Mesenchymal stem cell (in vitro differentiated cells and primary cell): ENCODE data around the gene SYT2.
"Not testable (repeated sequence)": the region's sequence is repeated elsewhere in the genome, so short reads cannot be mapped to it uniquely, and the experiment has no call there.

Experiments
- DNase-seq: peaks from one replicate; pipeline ENCODE4 v3.0.0-alpha.2; 2013
- H2AFZ ChIP-seq: one replicate; pipeline ENCODE4 v1.6.1; 2013; ENCODE audit warnings: low read depth, mild to moderate bottlenecking, control low read depth, inconsistent platforms, low read length, moderate library complexity
- H2AK5ac ChIP-seq: 2 replicates; pipeline ENCODE4 v1.6.1; 2013; ENCODE audit warnings: low read length, moderate library complexity, mild to moderate bottlenecking, inconsistent platforms; ENCODE audit not compliant: severe bottlenecking
- H2BK120ac ChIP-seq: one replicate; pipeline ENCODE4 v1.6.1; 2013; ENCODE audit warnings: low read depth, mild to moderate bottlenecking, inconsistent platforms, low read length, moderate library complexity
- H2BK12ac ChIP-seq, 2 experiments: one replicate each; pipeline ENCODE4 v1.6.1; 2013; ENCODE audit warnings: inconsistent platforms in 2 of 2, low read length in 2 of 2, mild to moderate bottlenecking in 2 of 2, moderate library complexity in 2 of 2, control low read depth in 1 of 2
- H2BK15ac ChIP-seq: one replicate; pipeline ENCODE4 v1.6.1; 2013; ENCODE audit warnings: mild to moderate bottlenecking, low read depth, inconsistent platforms; ENCODE audit not compliant: poor library complexity, severe bottlenecking
- H2BK5ac ChIP-seq: 2 replicates; pipeline ENCODE4 v1.6.1; 2013; ENCODE audit warnings: low read depth, mild to moderate bottlenecking, low read length, control low read depth, inconsistent platforms; ENCODE audit not compliant: poor library complexity, severe bottlenecking
- H3K14ac ChIP-seq, 2 experiments: one replicate each; pipeline ENCODE4 v1.6.1; 2013; ENCODE audit warnings: inconsistent platforms in 2 of 2, low read length in 2 of 2, control low read depth in 1 of 2, mild to moderate bottlenecking in 1 of 2, moderate library complexity in 1 of 2
- H3K18ac ChIP-seq, 2 experiments: one replicate each; pipeline ENCODE4 v1.6.1; 2013; ENCODE audit warnings: inconsistent platforms in 2 of 2, low read length in 2 of 2, control low read depth in 1 of 2, low read depth in 1 of 2, mild to moderate bottlenecking in 1 of 2
- H3K23ac ChIP-seq, 2 experiments: one replicate each; pipeline ENCODE4 v1.6.1; 2013; ENCODE audit warnings: inconsistent platforms in 2 of 2, low read length in 2 of 2, mild to moderate bottlenecking in 2 of 2, moderate library complexity in 2 of 2, control low read depth in 1 of 2
- H3K27ac ChIP-seq: 2 replicates; pipeline ENCODE4 v1.5.1; 2013; ENCODE audit warnings: mild to moderate bottlenecking, moderate library complexity, low read length, control low read depth, inconsistent platforms; ENCODE audit not compliant: poor library complexity, severe bottlenecking
- H3K27me3 ChIP-seq, 2 experiments: 2 replicates each; pipeline versions ENCODE4 v1.6.1 to v1.7.0; 2013; ENCODE audit warnings: low read length in 2 of 2, mild to moderate bottlenecking in 2 of 2, moderate library complexity in 2 of 2, control low read depth in 1 of 2, inconsistent platforms in 1 of 2; ENCODE audit not compliant: control insufficient read depth in 1 of 2, insufficient read depth in 1 of 2
- H3K36me3 ChIP-seq, 2 experiments: 2 replicates each; pipeline versions ENCODE4 v1.6.1 to v1.7.0; 2013; ENCODE audit warnings: low read length in 2 of 2, control low read depth in 1 of 2, inconsistent platforms in 1 of 2, low read depth in 1 of 2, mild to moderate bottlenecking in 1 of 2; ENCODE audit not compliant: insufficient read depth in 2 of 2, control insufficient read depth in 1 of 2
- H3K4ac ChIP-seq, 2 experiments: one replicate each; pipeline ENCODE4 v1.6.1; 2013; ENCODE audit warnings: inconsistent platforms in 2 of 2, low read length in 2 of 2, mild to moderate bottlenecking in 2 of 2, moderate library complexity in 2 of 2, control low read depth in 1 of 2, low read depth in 1 of 2
- H3K4me1 ChIP-seq: 2 replicates; pipeline ENCODE4 v1.6.1; 2013; ENCODE audit warnings: low read depth, low read length, control low read depth; ENCODE audit not compliant: control insufficient read depth, insufficient read depth
- H3K4me2 ChIP-seq: 2 replicates; pipeline ENCODE4 v1.6.1; 2013; ENCODE audit warnings: low read length, mild to moderate bottlenecking, inconsistent platforms; ENCODE audit not compliant: poor library complexity, severe bottlenecking
- H3K4me3 ChIP-seq, 2 experiments: 2 replicates each; pipeline versions ENCODE4 v1.5.1 to v1.7.0; 2013; ENCODE audit warnings: low read length in 2 of 2, mild to moderate bottlenecking in 2 of 2, control low read depth in 1 of 2, low read depth in 1 of 2; ENCODE audit not compliant: insufficient read depth in 1 of 2
- H3K79me1 ChIP-seq: replicated peaks from 2 replicates; pipeline ENCODE4 v1.6.1; 2013; ENCODE audit warnings: mild to moderate bottlenecking, control low read depth, low read length, inconsistent platforms; ENCODE audit not compliant: poor library complexity, severe bottlenecking
- H3K9ac ChIP-seq: 2 replicates; pipeline ENCODE4 v1.7.0; 2013; ENCODE audit warnings: mild to moderate bottlenecking, low read length, moderate library complexity
- H3K9me3 ChIP-seq: 2 replicates; pipeline ENCODE4 v1.7.0; 2013; ENCODE audit warnings: mild to moderate bottlenecking, low read length; ENCODE audit not compliant: control insufficient read depth
- H4K8ac ChIP-seq: one replicate; pipeline ENCODE4 v1.6.1; 2013; ENCODE audit warnings: inconsistent platforms, mild to moderate bottlenecking, low read length, moderate library complexity
- H4K91ac ChIP-seq: one replicate; pipeline ENCODE4 v1.6.1; 2013; ENCODE audit warnings: mild to moderate bottlenecking, low read length, inconsistent platforms
- WGBS: methylation state at CpG from one replicate; pipeline ENCODE4 v1.1.7; 2013; ENCODE audit warnings: mixed read lengths; 5-methylcytosine and 5-hydroxymethylcytosine counted together

The SYT2 gene

DNA sequence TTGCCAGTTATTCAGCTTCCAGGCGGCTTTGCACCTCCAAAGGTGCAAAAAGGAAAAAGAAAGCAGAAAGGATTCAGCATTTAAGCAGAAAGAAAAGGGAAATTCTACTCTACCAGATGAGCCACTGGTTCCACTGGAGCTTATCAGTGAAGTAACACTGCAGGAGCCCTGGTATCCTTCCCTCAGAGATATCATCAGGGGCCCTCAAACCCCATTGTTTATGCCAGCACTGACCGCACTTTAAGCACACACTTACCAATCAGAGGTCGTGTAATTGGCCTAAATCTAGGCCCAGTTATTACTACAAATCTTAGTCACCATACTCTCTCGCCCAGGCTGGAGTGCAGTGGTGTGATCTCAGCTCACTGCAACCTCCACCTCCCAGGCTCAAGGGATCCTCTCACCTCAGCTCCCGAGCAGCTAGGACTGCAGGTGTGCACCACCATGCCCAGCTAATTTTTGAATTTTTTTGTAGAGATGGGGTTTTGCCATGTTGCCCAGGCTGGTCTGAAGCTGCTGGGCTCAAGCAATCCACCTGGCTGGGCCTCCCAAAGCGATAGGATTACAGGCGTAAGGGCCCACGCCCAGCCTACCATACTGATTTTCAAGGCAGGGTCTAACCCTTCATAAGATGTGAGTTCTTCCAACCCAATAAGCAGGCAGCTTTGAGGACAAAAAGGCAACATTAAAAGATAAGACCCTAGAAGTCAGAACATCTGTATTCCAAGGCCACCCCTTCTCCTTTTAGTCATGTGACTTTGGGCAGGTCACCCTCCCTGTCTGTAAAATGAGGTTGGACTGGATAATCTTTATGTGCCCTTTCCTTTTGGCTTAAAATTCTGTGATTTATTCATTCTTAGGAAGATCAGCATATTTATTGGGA, 125.3 kb downstream of the SYT2 start:
- H3K27ac ChIP-seq: no peak overlapping the region
- H3K9me3 ChIP-seq: no peaks in the 10 kb centered on the region
- H3K36me3 ChIP-seq: peaks cover 0 to 23% of the 10 kb centered on the region in 2 experiments
- H3K23ac ChIP-seq: no peak overlapping the region
- no peak overlapping the region for H3K4me3 ChIP-seq
- peak overlapping the region in 1 of 2 experiments; percentile 49 for H3K18ac ChIP-seq
- WGBS: 64% methylated on average over 8 of the region's 8 CpGs
- H2BK12ac ChIP-seq: peak overlapping the region in 1 of 2 experiments; percentile 56
- H4K8ac ChIP-seq: no peak overlapping the region
- H4K91ac ChIP-seq: no peak overlapping the region
- H3K9ac ChIP-seq: no peak overlapping the region
- H3K4me2 ChIP-seq: no peak overlapping the region
- H3K4ac ChIP-seq: no peak overlapping the region
- H2BK5ac ChIP-seq: no peak overlapping the region
- DNase-seq: peak; percentile 82
- H3K14ac ChIP-seq: no peak overlapping the region
- H3K79me1 ChIP-seq: no peaks in the 10 kb centered on the region
- H3K27me3 ChIP-seq: no peaks in the 10 kb centered on the region
- H2BK15ac ChIP-seq: no peak overlapping the region
- no peak overlapping the region for H2BK120ac ChIP-seq
- H2AK5ac ChIP-seq: no peak overlapping the region
- no peak overlapping the region for H2AFZ ChIP-seq
- peaks cover 15% of the 10 kb centered on the region for H3K4me1 ChIP-seq

DNA sequence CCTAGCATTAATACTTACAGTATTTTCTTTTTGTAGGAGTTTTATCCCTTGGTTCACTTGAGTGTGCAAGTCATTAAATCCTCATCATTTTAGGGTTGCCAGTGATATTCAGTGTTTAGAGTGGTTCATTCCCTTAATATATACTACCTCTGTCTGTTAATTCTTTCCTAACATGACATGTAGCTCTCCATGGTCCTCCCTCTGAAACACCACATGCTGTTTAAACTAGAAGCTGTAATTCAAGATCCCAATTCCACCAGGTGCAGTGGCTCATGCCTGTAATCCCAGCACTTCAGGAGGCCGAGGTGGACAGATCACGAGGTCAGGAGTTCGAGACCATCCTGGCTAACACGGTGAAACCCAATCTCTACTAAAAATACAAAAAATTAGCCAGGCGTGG, 127.9 kb downstream of the SYT2 start:
- H2AK5ac ChIP-seq: not testable (repeated sequence)

DNA sequence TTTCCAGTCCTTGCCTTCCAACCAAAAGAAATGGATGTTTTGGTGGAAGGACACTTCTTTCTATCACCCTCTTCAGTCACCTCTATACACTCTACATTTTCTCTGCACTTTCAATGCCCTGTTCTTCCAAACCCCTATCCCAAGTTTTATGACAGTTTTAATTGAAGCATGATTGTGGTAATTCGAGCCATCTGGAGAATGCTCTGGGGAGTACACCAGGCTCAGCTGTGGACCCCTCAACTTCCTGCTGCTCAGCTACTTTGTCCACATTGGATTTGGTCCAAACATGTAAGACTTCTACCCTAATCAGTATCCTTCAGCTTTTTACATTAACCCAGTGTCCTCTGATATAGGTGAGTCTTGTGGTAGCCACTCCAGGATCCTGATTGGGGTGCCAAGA, 129.6 kb downstream of the SYT2 start:
- no peaks in the 10 kb centered on the region for H3K79me1 ChIP-seq
- H3K18ac ChIP-seq: no peak overlapping the region
- H3K23ac ChIP-seq: no peak overlapping the region
- H3K4me1 ChIP-seq: peaks cover 2% of the 10 kb centered on the region
- H3K14ac ChIP-seq: no peak overlapping the region
- H2BK5ac ChIP-seq: no peak overlapping the region
- H4K8ac ChIP-seq: no peak overlapping the region
- H2BK120ac ChIP-seq: no peak overlapping the region
- peaks cover 0 to 23% of the 10 kb centered on the region in 2 experiments for H3K36me3 ChIP-seq
- no peak for DNase-seq
- 100% methylated on average over 1 of the region's 1 CpG for WGBS
- no peak overlapping the region for H3K4me2 ChIP-seq
- H3K27me3 ChIP-seq: no peaks in the 10 kb centered on the region
- no peak overlapping the region for H2AK5ac ChIP-seq
- H2BK15ac ChIP-seq: no peak overlapping the region
- no peak overlapping the region for H3K4ac ChIP-seq
- no peak overlapping the region for H3K27ac ChIP-seq
- H4K91ac ChIP-seq: no peak overlapping the region
- peak overlapping the region in 1 of 2 experiments; percentile 62 for H2BK12ac ChIP-seq
- H3K9ac ChIP-seq: peak overlapping the region; percentile 47
- H2AFZ ChIP-seq: no peak overlapping the region
- H3K4me3 ChIP-seq: peak overlapping the region in 1 of 2 experiments; percentile 42
- no peaks in the 10 kb centered on the region for H3K9me3 ChIP-seq

More for the DNA sequence above, 127.9 kb downstream of the SYT2 start:
- H3K27ac ChIP-seq, H3K27me3 ChIP-seq, H3K4me2 ChIP-seq, H2BK15ac ChIP-seq, H3K14ac ChIP-seq, DNase-seq, H2BK12ac ChIP-seq, H3K4me1 ChIP-seq, H4K91ac ChIP-seq, H2BK5ac ChIP-seq, H2BK120ac ChIP-seq, H3K79me1 ChIP-seq, H3K9ac ChIP-seq, H3K4ac ChIP-seq, H3K4me3 ChIP-seq, H3K23ac ChIP-seq, H2AFZ ChIP-seq, H4K8ac ChIP-seq, H3K18ac ChIP-seq, H3K9me3 ChIP-seq: not testable (repeated sequence)
- WGBS: 95% methylated on average over 4 of the region's 5 CpGs
- peaks cover 0 to 23% of the 10 kb centered on the region in 2 experiments for H3K36me3 ChIP-seq

DNA sequence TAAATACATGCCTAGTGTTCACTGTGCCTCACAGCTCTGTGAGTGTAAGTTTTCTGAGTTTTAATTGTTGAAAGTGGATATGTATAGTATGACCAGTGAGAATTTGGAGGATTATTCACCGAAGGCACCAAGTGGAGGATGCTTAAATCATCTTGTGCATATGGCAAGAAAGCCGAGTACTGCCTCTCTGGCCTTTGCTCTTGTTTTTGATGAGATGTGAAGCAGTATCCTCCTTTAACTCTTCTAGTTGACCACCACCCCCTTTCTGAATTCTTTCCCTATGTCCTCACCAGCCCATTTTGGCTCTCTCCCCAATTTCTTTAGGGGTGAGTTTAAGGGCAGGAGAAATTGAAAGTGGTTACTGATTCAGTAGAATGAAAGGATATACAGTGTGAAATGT, 130.4 kb downstream of the SYT2 start:
- Histone ChIP-seq H3K36me3 (peaks cover 0 to 23% of the 10 kb centered on the region in 2 experiments), H2BK5ac (no peak overlapping the region), H3K27me3 (no peaks in the 10 kb centered on the region), H3K18ac (no peak overlapping the region), H3K4me2 (no peak overlapping the region), H3K4me1 (peaks cover 2% of the 10 kb centered on the region), H3K23ac (no peak overlapping the region), H2BK15ac (no peak overlapping the region), H2AFZ (no peak overlapping the region), H3K9ac (peak overlapping the region; percentile 47), H2BK12ac (peak overlapping the region in 1 of 2 experiments; percentile 15), H4K8ac (no peak overlapping the region), H2AK5ac (peak overlapping the region; percentile 67), H2BK120ac (no peak overlapping the region), H3K4ac (no peak overlapping the region), H3K79me1 (no peaks in the 10 kb centered on the region), H3K9me3 (no peaks in the 10 kb centered on the region), H3K14ac (no peak overlapping the region), H3K27ac (peak overlapping the region; percentile 4), H4K91ac (no peak overlapping the region), H3K4me3 (peak overlapping the region in 1 of 2 experiments; percentile 42)
- DNase-seq: peak; percentile 72
- no CpG with 5 or more reads among the region's 2 CpGs for WGBS
